IMR-90 (cell line): Measurements from ENCODE around the gene MMRN2. TPM values are rescaled to one million over a fixed set of nuclear protein-coding genes. Genes with fewer than 3 reads are reported as not detected.

Source experiments
- ATAC-seq: fragments of 200-7000 bp; cut with Tn5 transposase; 2 replicates; pipeline ENCODE4 v1.9.1; 2020; ENCODE audit warnings: low read depth, mild to moderate bottlenecking, moderate library complexity
- BruUV-seq: library from RNA; stranded (reverse); fragments of 400-500 nt; replicated peaks from 2 replicates; lab custom pipeline; 2021; lab: Mats Ljungman, UMichigan
- CTCF ChIA-PET: fragments of 300-600 bp; formaldehyde crosslinking; extraction: SDS; loops from one replicate; lab custom pipeline; 2021; ENCODE audit warnings: antibody characterized with exemption; lab: Yijun Ruan, JAX
- POLR2A ChIA-PET: fragments of 300-600 bp; sonication (Branson Sonifier 250); formaldehyde crosslinking; loops from one replicate; lab custom pipeline; 2022; ENCODE audit warnings: antibody characterized with exemption; ENCODE audit not compliant: unreplicated experiment; lab: Charles Lee
- DNase-seq: peaks from one replicate; pipeline ENCODE4 v3.0.0; 2013
- H2AFZ ChIP-seq: replicated peaks from 2 replicates; pipeline ENCODE3; 2013; ENCODE audit warnings: low read length, mild to moderate bottlenecking; ENCODE audit not compliant: poor library complexity
- H2AK5ac ChIP-seq: 2 replicates; pipeline ENCODE4 v1.6.1; 2013; ENCODE audit warnings: low read depth, low read length, inconsistent platforms
- H2AK9ac ChIP-seq: replicated peaks from 2 replicates; pipeline ENCODE3; 2013; ENCODE audit warnings: mild to moderate bottlenecking, low read depth, low read length, moderate library complexity; ENCODE audit not compliant: poor library complexity
- H2BK120ac ChIP-seq: 2 replicates; pipeline ENCODE4 v1.6.1; 2013; ENCODE audit warnings: low read depth, low read length, inconsistent platforms
- H2BK15ac ChIP-seq: 3 replicates; pipeline ENCODE4 v1.6.1; 2013; ENCODE audit warnings: low read depth, low read length, inconsistent platforms
- H2BK20ac ChIP-seq: 2 replicates; pipeline ENCODE4 v1.6.1; 2013; ENCODE audit warnings: low read depth, mild to moderate bottlenecking, inconsistent platforms, low read length, moderate library complexity
- H2BK5ac ChIP-seq: 2 replicates; pipeline ENCODE4 v1.6.1; 2013; ENCODE audit warnings: mild to moderate bottlenecking, low read depth, low read length, inconsistent platforms; ENCODE audit not compliant: poor library complexity, severe bottlenecking
- H3K14ac ChIP-seq: replicated peaks from 2 replicates; pipeline ENCODE4 v1.6.1; 2013; ENCODE audit warnings: low read depth, low read length, inconsistent platforms
- H3K18ac ChIP-seq: 2 replicates; pipeline ENCODE4 v1.6.1; 2013; ENCODE audit warnings: low read depth, low read length, control low read depth
- H3K23ac ChIP-seq: 2 replicates; pipeline ENCODE4 v1.6.1; 2013; ENCODE audit warnings: low read depth, low read length, inconsistent platforms
- H3K27ac ChIP-seq: 2 replicates; pipeline ENCODE4 v1.5.1; 2013; ENCODE audit warnings: mild to moderate bottlenecking, control low read depth, low read length; ENCODE audit not compliant: insufficient read depth
- H3K27me3 ChIP-seq: 2 replicates; pipeline ENCODE4 v1.6.1; 2013; ENCODE audit warnings: low read length; ENCODE audit not compliant: control insufficient read depth, insufficient read depth
- H3K36me3 ChIP-seq: 2 replicates; pipeline ENCODE4 v1.6.1; 2013; ENCODE audit warnings: low read length, mixed read lengths; ENCODE audit not compliant: control insufficient read depth, insufficient read depth
- H3K4ac ChIP-seq: 2 replicates; pipeline ENCODE4 v1.6.1; 2013; ENCODE audit warnings: low read depth, low read length, inconsistent platforms
- H3K4me1 ChIP-seq: 2 replicates; pipeline ENCODE4 v1.6.1; 2013; ENCODE audit warnings: low read length, mixed read lengths; ENCODE audit not compliant: control insufficient read depth, insufficient read depth
- H3K4me2 ChIP-seq: 2 replicates; pipeline ENCODE4 v1.6.1; 2013; ENCODE audit warnings: low read depth, mild to moderate bottlenecking, control low read depth, low read length, moderate library complexity
- H3K4me3 ChIP-seq: 2 replicates; pipeline ENCODE4 v1.5.1; 2013; ENCODE audit warnings: low read depth, mild to moderate bottlenecking, control low read depth, low read length, moderate library complexity; ENCODE audit not compliant: insufficient read depth
- H3K56ac ChIP-seq: 2 replicates; pipeline ENCODE4 v1.6.1; 2013; ENCODE audit warnings: low read length, inconsistent platforms; ENCODE audit not compliant: insufficient read depth; ENCODE audit errors: extremely low read depth
- H3K79me1 ChIP-seq, 2 experiments: 2 replicates each; pipeline ENCODE4 v1.6.1; 2013; ENCODE audit warnings: low read length in 2 of 2, inconsistent platforms in 1 of 2, low read depth in 1 of 2
- H3K9ac ChIP-seq: 2 replicates; pipeline ENCODE4 v1.6.1; 2013; ENCODE audit warnings: low read depth, low read length, control low read depth
- H3K9me1 ChIP-seq: 2 replicates; pipeline ENCODE4 v1.6.1; 2013; ENCODE audit warnings: low read length, inconsistent platforms; ENCODE audit not compliant: insufficient read depth
- H3K9me3 ChIP-seq: 2 replicates; pipeline ENCODE4 v1.6.1; 2013; ENCODE audit warnings: low read length; ENCODE audit not compliant: control insufficient read depth, insufficient read depth
- H4K20me1 ChIP-seq: 2 replicates; pipeline ENCODE4 v1.6.1; 2013; ENCODE audit warnings: low read length, inconsistent platforms; ENCODE audit not compliant: insufficient read depth
- H4K5ac ChIP-seq: 2 replicates; pipeline ENCODE4 v1.6.1; 2013; ENCODE audit warnings: mild to moderate bottlenecking, low read depth, low read length, control low read depth
- H4K8ac ChIP-seq, 2 experiments: 2 replicates each; pipeline ENCODE4 v1.6.1; 2013; ENCODE audit warnings: low read depth in 2 of 2, low read length in 2 of 2, control low read depth in 1 of 2, inconsistent platforms in 1 of 2
- H4K91ac ChIP-seq: 2 replicates; pipeline ENCODE4 v1.6.1; 2013; ENCODE audit warnings: low read depth, low read length, inconsistent platforms; ENCODE audit not compliant: insufficient read depth
- BHLHE40 ChIP-seq: fragments of 150-350 bp; IDR thresholded peaks from 2 replicates; pipeline ENCODE4 v1.6.1; 2016; ENCODE audit warnings: mild to moderate bottlenecking, low read depth, low read length
- CEBPB ChIP-seq: IDR thresholded peaks from 2 replicates; pipeline ENCODE4 v1.6.1; 2012; ENCODE audit warnings: low read depth, low read length, improper control_type of control experiment
- CHD1 ChIP-seq: IDR thresholded peaks from 2 replicates; pipeline ENCODE4 v1.6.1; 2012; ENCODE audit warnings: low read depth, low read length, improper control_type of control experiment
- FOS ChIP-seq: fragments of 150-350 bp; IDR thresholded peaks from 2 replicates; pipeline ENCODE4 v1.6.1; 2016; ENCODE audit warnings: low read depth, low read length
- MAFK ChIP-seq: IDR thresholded peaks from 2 replicates; pipeline ENCODE4 v1.6.1; 2012; ENCODE audit warnings: low read depth, low read length, improper control_type of control experiment
- MAZ ChIP-seq: IDR thresholded peaks from 2 replicates; pipeline ENCODE4 v1.6.1; 2012; ENCODE audit warnings: low read depth, mild to moderate bottlenecking, low read length, improper control_type of control experiment, moderate library complexity, borderline replicate concordance
- MXI1 ChIP-seq: IDR thresholded peaks from 2 replicates; pipeline ENCODE4 v1.6.1; 2012; ENCODE audit warnings: low read depth, mild to moderate bottlenecking, low read length, moderate library complexity, borderline replicate concordance
- NFE2L2 ChIP-seq: fragments of 150-350 bp; IDR thresholded peaks from 2 replicates; pipeline ENCODE4 v1.6.1; 2016; ENCODE audit warnings: low read depth, mild to moderate bottlenecking, low read length
- RAD21 ChIP-seq: IDR thresholded peaks from 2 replicates; pipeline ENCODE4 v1.6.1; 2012; ENCODE audit warnings: low read length, improper control_type of control experiment
- RCOR1 ChIP-seq: IDR thresholded peaks from 2 replicates; pipeline ENCODE4 v1.6.1; 2012; ENCODE audit warnings: mild to moderate bottlenecking, low read length, improper control_type of control experiment; ENCODE audit not compliant: insufficient replicate concordance
- RFX5 ChIP-seq: IDR thresholded peaks from 2 replicates; pipeline ENCODE4 v1.8.0; 2012; ENCODE audit warnings: low read depth, mild to moderate bottlenecking, low read length, moderate library complexity
- SMC3 ChIP-seq: fragments of 150-350 bp; IDR thresholded peaks from 2 replicates; pipeline ENCODE4 v1.6.1; 2016; ENCODE audit warnings: low read depth, mild to moderate bottlenecking, antibody characterized with exemption, low read length, moderate library complexity
- WGBS, 2 experiments: methylation state at CpG; one replicate each; pipeline versions ENCODE4 v1.1.5 to v1.1.7; 2013; ENCODE audit warnings: missing lambda C conversion rate in 2 of 2; ENCODE audit not compliant: insufficient read length in 1 of 2; ENCODE audit errors: extremely low coverage in 2 of 2; 5-methylcytosine and 5-hydroxymethylcytosine counted together
- dilution Hi-C: fragments of 300-500 bp; cut with HindIII; formaldehyde crosslinking; loops from one replicate; pipeline ENCODE4 v1.14.3; 2018; ENCODE audit warnings: low sequenced_read_pairs; ENCODE audit not compliant: unreplicated experiment
- in situ Hi-C: fragments of 300-500 bp; cut with MboI; formaldehyde crosslinking; loops from 3 replicates; pipeline ENCODE4 v1.14.3; 2019; ENCODE audit warnings: low sequenced_read_pairs, inconsistent platforms, mixed read lengths
- intact Hi-C: fragments of 100-400 bp; cut with micrococcal nuclease; formaldehyde crosslinking; loops from 2 replicates; pipeline ENCODE4 v1.10.0; 2022
- polyA plus RNA-seq, 3 experiments: library from polyadenylated mRNA; depleted of rRNA; stranded (reverse); fragments of >200 nt; gene quantifications; 2 replicates each; pipeline ENCODE4 v1.2.3, GENCODE V29; 2012; ENCODE audit warnings: low replicate concordance in 1 of 3
- total RNA-seq: library from RNA; depleted of rRNA; stranded (reverse); fragments of >200 nt; gene quantifications from 2 replicates; pipeline ENCODE4 v1.2.3, GENCODE V29; 2012
- TF ChIP-seq, protein P1 (sequence below): fragments of 150-350 bp; IDR thresholded peaks from 2 replicates; pipeline ENCODE4 v1.6.1; 2017; ENCODE audit warnings: mild to moderate bottlenecking, antibody characterized with exemption, low read length, low read depth
- TF ChIP-seq, protein P2 (sequence below): fragments of 150-350 bp; IDR thresholded peaks from 2 replicates; pipeline ENCODE4 v1.6.1; 2016; ENCODE audit warnings: low read depth, mild to moderate bottlenecking, low read length, moderate library complexity, borderline replicate concordance
- TF ChIP-seq, protein P3 (sequence below): conservative IDR thresholded peaks from 2 replicates; pipeline ENCODE4 v1.5.1; 2012; ENCODE audit warnings: mild to moderate bottlenecking, low read depth, low read length, improper control_type of control experiment

MMRN2 gene
- total and polyA plus RNA-seq, 2 of the 4 experiments (the other 2 are of a cell fraction) = 1.6 to 1.8 TPM

DNA sequence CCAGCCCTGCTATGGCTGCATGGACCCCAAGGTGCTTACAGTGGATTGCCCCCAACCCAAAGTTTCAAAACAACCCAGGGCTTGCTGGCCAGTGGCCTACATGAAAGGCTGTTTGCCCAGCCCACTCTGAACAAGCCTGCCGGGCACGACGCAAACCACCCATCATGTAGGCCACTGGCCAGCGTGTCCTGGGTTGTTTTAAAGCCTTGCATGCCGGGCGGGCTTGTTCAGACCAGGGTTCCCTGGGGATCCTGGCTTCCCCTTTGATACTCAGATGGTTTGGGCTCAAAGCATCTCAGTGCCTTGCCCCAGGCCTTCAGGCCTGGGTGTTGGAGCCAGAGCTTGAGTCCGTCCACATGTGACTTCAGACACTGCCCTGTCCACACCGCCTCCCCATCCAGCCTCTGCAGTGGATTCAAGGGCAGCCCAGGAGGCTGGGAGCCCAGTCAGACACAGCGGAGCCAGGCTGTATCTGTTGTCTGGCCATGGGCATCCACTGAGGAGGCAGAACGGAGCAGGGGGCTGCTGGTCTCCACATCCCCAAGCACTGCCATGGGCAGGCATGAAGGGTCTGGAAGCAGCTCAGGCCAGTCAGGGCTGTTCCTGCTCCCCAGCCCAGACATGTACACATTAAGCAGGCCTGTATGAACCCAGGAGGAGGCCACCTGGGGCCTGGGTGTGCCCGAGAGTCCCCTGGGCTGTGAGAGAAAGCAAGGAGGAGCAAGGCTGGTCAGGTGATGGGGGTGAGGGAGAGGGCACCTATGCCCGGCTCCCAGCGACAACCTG is 6.8 kb upstream of the MMRN2 start:
- POLR2A ChIA-PET = no interaction called here
- Histone ChIP-seq H3K4ac (no peak overlapping the region), H3K56ac (no peak overlapping the region), H2BK120ac (no peak overlapping the region), H2AK5ac (no peak overlapping the region), H3K14ac (no peak overlapping the region), H3K27ac (no peak overlapping the region), H3K27me3 (no peaks in the 10 kb centered on the region), H3K9ac (no peak overlapping the region), H4K91ac (no peak overlapping the region), H3K18ac (no peak overlapping the region), H3K9me1 (peaks cover 23% of the 10 kb centered on the region), H3K9me3 (no peaks in the 10 kb centered on the region), H3K4me3 (no peak overlapping the region), H4K8ac (no peak overlapping the region), H2BK15ac (no peak overlapping the region), H3K79me1 (peaks cover 0 to 37% of the 10 kb centered on the region in 2 experiments; a peak in 2 of 4 replicates), H2BK20ac (no peak overlapping the region), H3K36me3 (no peaks in the 10 kb centered on the region), H3K4me2 (no peak overlapping the region), H2BK5ac (no peak overlapping the region), H2AK9ac (peak overlapping the region; percentile 73), H4K20me1 (no peaks in the 10 kb centered on the region), H3K23ac (no peak overlapping the region), H4K5ac (no peak overlapping the region), H3K4me1 (peaks cover 21% of the 10 kb centered on the region), H2AFZ (no peak overlapping the region)
- ATAC-seq (no peak), DNase-seq (no peak)
- 85% methylated on average over 7 of the region's 13 CpGs; no CpG with 5 or more reads in 1 of the 2 experiments for WGBS, 2 experiments
- intact Hi-C loops (no loop called here), dilution Hi-C loops (no loop called here), in situ Hi-C loops (no loop called here)
- no TSS peak for BruUV-seq
- CTCF ChIA-PET = no interaction called here
- no peak for TF ChIP-seq CEBPB
- no peak for TF ChIP-seq BHLHE40
- no peak for TF ChIP-seq SMC3
- TF ChIP-seq MXI1 = no peak
- TF ChIP-seq, protein P1, sequence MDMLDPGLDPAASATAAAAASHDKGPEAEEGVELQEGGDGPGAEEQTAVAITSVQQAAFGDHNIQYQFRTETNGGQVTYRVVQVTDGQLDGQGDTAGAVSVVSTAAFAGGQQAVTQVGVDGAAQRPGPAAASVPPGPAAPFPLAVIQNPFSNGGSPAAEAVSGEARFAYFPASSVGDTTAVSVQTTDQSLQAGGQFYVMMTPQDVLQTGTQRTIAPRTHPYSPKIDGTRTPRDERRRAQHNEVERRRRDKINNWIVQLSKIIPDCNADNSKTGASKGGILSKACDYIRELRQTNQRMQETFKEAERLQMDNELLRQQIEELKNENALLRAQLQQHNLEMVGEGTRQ = no peak
- no peak for TF ChIP-seq RAD21
- no peak for TF ChIP-seq NFE2L2
- TF ChIP-seq MAZ = no peak
- TF ChIP-seq, protein P2, sequence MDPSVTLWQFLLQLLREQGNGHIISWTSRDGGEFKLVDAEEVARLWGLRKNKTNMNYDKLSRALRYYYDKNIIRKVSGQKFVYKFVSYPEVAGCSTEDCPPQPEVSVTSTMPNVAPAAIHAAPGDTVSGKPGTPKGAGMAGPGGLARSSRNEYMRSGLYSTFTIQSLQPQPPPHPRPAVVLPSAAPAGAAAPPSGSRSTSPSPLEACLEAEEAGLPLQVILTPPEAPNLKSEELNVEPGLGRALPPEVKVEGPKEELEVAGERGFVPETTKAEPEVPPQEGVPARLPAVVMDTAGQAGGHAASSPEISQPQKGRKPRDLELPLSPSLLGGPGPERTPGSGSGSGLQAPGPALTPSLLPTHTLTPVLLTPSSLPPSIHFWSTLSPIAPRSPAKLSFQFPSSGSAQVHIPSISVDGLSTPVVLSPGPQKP = no peak
- TF ChIP-seq, protein P3, sequence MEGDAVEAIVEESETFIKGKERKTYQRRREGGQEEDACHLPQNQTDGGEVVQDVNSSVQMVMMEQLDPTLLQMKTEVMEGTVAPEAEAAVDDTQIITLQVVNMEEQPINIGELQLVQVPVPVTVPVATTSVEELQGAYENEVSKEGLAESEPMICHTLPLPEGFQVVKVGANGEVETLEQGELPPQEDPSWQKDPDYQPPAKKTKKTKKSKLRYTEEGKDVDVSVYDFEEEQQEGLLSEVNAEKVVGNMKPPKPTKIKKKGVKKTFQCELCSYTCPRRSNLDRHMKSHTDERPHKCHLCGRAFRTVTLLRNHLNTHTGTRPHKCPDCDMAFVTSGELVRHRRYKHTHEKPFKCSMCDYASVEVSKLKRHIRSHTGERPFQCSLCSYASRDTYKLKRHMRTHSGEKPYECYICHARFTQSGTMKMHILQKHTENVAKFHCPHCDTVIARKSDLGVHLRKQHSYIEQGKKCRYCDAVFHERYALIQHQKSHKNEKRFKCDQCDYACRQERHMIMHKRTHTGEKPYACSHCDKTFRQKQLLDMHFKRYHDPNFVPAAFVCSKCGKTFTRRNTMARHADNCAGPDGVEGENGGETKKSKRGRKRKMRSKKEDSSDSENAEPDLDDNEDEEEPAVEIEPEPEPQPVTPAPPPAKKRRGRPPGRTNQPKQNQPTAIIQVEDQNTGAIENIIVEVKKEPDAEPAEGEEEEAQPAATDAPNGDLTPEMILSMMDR = no peak
- no peak for TF ChIP-seq RFX5
- no peak for TF ChIP-seq MAFK
- no peak for TF ChIP-seq RCOR1
- no peak for TF ChIP-seq CHD1
- no peak for TF ChIP-seq FOS
